HUES48 (cell line): Measurements from ENCODE around the gene CHIC2.

Source experiments
- H3K27ac ChIP-seq: one replicate; pipeline ENCODE4 v1.7.0; 2013; ENCODE audit warnings: low read depth, low read length, inconsistent platforms
- H3K27me3 ChIP-seq: 2 replicates; pipeline ENCODE4 v1.6.1; 2013; ENCODE audit warnings: mild to moderate bottlenecking, low read length; ENCODE audit not compliant: control insufficient read depth, insufficient read depth
- H3K36me3 ChIP-seq: 2 replicates; pipeline ENCODE4 v1.6.1; 2013; ENCODE audit warnings: low read length; ENCODE audit not compliant: control insufficient read depth, insufficient read depth
- H3K4me1 ChIP-seq: 2 replicates; pipeline ENCODE4 v1.6.1; 2013; ENCODE audit warnings: mild to moderate bottlenecking, low read length; ENCODE audit not compliant: control insufficient read depth, insufficient read depth
- H3K4me3 ChIP-seq: 2 replicates; pipeline ENCODE4 v1.5.1; 2013; ENCODE audit warnings: mild to moderate bottlenecking, low read depth, low read length
- H3K9ac ChIP-seq: 2 replicates; pipeline ENCODE4 v1.6.1; 2013; ENCODE audit warnings: mild to moderate bottlenecking, low read depth, low read length, moderate library complexity
- H3K9me3 ChIP-seq: 2 replicates; pipeline ENCODE4 v1.6.1; 2013; ENCODE audit warnings: low read length; ENCODE audit not compliant: control insufficient read depth, insufficient read depth

The CHIC2 gene

DNA sequence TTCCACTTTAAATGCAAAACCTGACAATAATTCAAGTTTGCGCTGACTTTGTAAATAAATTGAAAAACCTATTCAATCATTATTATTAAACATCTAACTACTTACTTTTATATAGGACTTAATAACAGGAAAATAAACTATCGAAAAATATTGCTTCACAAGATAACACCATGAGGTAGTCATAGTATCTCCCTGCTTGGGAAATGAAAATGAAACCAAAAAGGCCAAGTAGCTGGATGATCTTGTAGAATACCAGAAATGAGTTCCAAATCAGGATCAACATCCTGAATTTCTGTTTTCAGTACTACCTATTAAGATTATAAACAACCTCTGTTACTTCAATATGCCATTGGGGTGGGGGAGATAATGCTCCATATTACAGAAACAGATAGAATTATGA is 58.9 kb downstream of the CHIC2 start:
- Histone ChIP-seq H3K9ac (no peak overlapping the region), H3K27me3 (no peaks in the 10 kb centered on the region), H3K4me3 (no peak overlapping the region), H3K4me1 (peaks cover 28% of the 10 kb centered on the region), H3K27ac (no peak overlapping the region), H3K36me3 (no peaks in the 10 kb centered on the region), H3K9me3 (no peaks in the 10 kb centered on the region)

DNA sequence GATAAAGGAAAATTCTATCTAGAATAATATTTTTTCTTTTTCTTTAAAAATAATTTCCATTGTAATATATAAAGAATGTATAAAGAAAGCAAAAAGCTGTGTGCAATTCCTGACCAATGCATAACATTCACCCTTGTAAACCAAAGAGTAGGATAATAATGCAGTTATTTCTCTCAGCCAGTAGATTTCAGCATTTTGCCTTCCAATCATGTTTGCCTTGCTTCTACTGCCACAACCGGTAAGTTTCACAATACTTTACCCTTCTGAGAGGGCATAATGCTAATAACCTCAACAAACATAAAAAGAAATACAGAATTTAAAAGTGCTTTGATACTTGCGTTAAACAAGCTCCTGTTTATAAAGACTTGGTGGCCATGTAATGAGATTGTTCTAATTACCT is 59.9 kb downstream of the CHIC2 start:
- no peaks in the 10 kb centered on the region for H3K27me3 ChIP-seq
- H3K36me3 ChIP-seq = no peaks in the 10 kb centered on the region
- peaks cover 18% of the 10 kb centered on the region for H3K4me1 ChIP-seq

DNA sequence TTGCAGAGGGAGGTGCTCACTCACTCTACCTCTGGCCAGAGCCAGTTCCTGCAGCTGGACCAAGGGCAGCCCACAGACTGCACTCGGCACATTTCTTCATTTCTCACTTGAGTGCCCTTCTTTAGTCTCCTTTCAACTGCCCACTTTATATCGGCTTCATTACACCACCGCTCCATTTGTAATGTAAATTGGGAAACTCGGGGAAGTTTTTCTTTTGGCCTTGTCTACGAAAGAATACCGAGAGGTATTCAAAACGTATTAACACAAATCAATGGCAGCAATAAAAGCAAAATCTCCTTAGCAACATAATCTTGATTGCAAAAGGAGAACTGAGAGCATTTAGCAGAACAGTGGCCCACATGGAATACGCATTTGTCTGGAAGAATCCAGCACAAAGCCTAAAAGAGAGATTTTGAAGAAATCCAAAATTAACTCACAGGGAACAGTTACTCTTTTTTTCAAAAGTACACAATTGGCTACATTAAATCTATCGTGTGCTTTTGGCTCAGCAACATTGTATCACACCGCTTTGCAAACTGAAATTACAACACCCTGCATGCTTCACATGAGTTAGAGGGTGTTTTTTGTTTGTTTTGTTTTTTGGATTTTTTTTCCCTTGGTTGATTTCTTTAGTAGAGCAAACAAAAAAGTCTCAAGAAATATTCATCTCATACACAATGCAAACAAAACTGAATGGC is 62.6 kb downstream of the CHIC2 start:
- Histone ChIP-seq H3K27me3 (no peaks in the 10 kb centered on the region), H3K36me3 (no peaks in the 10 kb centered on the region)

More for the DNA sequence above, 59.9 kb downstream of the CHIC2 start:
- H3K9me3 ChIP-seq = no peaks in the 10 kb centered on the region
- no peak overlapping the region for H3K9ac ChIP-seq
- H3K4me3 ChIP-seq = no peak overlapping the region
- H3K27ac ChIP-seq = no peak overlapping the region

DNA sequence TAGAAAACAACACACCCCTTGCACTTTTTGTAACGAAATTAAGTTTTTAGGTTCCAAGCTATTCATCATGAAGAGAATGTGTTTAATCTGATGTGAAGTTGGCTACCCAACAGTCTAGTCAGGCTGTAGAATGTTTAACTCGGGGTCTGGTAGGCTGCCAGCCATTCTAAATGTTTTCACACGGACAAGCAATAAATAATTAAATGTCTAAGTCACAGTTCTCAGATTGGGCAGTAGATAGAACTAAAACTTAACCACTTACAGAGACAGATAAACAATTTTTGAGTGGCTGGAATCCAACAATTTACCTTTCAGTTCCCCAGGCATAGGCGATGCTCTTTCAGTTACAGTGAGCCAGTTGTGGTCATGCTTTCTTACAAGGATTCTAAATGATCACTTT is 66.5 kb downstream of the CHIC2 start:
- H3K27me3 ChIP-seq = no peaks in the 10 kb centered on the region
- no peaks in the 10 kb centered on the region for H3K36me3 ChIP-seq
- peaks cover 24% of the 10 kb centered on the region for H3K4me1 ChIP-seq
- H3K4me3 ChIP-seq = no peak overlapping the region
- H3K9ac ChIP-seq = no peak overlapping the region
- no peak overlapping the region for H3K27ac ChIP-seq
- no peaks in the 10 kb centered on the region for H3K9me3 ChIP-seq

More for the DNA sequence above, 62.6 kb downstream of the CHIC2 start:
- Histone ChIP-seq H3K9ac (no peak overlapping the region), H3K4me1 (peaks cover 24% of the 10 kb centered on the region), H3K4me3 (no peak overlapping the region), H3K9me3 (no peaks in the 10 kb centered on the region), H3K27ac (peak overlapping the region; percentile 60)

DNA sequence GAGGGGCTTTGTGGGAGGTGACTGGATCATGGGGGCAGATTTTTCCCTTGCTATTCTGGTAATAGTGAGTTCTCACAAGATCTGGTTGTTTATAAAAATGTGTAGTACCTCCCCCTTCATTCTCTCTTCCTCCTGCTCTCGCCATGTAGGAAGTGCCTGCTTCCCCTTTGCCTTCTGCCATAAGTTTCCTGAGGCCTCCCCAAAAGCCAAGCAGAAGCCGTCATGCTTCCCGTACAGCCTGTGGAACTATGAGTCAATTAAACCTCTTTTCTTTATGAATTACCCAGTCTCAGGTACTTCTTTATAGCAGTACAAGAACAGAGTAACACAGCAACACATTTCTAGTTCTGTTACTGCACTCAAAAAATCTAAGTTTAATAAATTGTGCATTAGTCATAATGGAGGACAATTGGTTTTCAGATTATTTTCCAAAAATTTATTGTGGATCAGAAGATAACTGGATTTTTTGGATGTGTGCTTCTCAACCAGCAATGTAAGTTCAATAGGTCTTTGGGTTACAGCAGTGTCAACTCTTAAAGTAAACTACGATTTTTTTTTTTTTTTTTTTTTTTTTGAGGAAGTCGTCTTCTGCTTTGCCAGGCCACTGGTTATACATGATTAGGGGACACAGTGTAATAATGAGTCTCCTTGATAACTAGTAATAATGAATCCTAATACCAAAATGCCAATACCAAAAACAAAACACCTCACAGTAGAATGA is 69.9 kb downstream of the CHIC2 start:
- Histone ChIP-seq H3K4me3 (no peak overlapping the region), H3K4me1 (peaks cover 8% of the 10 kb centered on the region), H3K9me3 (no peaks in the 10 kb centered on the region), H3K27ac (no peak overlapping the region), H3K27me3 (no peaks in the 10 kb centered on the region), H3K36me3 (no peaks in the 10 kb centered on the region), H3K9ac (no peak overlapping the region)

DNA sequence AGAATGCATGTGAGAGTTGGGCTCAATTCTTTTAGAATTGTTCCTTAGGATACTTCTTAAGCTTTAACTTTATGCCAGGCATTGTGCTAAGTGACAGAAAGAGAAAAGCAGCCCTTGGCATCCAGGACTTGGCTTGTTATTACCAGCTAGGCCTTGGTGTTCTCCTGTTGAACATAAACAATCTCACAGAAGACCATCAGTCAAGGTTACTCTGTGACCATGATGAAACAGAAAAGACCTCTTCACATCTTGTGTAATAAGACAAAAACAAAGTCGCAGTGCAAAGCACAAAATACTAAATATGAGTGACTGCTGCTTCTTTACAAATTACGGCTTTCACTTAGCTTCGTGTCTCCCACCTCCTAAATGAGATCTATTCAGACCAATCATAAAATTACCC is 71.6 kb downstream of the CHIC2 start:
- Histone ChIP-seq H3K4me3 (no peak overlapping the region), H3K4me1 (peaks cover 6% of the 10 kb centered on the region), H3K27me3 (no peaks in the 10 kb centered on the region), H3K9ac (no peak overlapping the region), H3K36me3 (no peaks in the 10 kb centered on the region), H3K9me3 (no peaks in the 10 kb centered on the region), H3K27ac (no peak overlapping the region)

DNA sequence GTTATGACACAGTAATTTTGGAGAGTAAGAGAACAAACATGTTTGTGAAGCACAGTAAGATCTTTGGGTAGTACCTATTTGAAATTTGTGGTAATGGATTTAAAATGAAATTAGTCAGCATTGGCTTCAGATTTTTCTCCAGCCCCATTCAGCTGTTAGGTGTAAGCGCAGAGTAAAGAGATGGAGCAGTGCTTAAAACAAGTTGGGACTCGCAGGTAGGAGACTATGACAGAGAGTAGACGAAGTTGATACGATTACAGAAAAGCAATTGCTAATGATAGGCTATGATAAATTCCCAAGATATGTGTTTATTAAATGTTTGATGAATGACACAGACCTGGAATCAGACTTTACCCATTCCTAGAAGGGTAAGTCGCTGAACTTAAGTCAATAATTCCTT is 72.6 kb downstream of the CHIC2 start:
- no peak overlapping the region for H3K4me3 ChIP-seq
- H3K36me3 ChIP-seq = no peaks in the 10 kb centered on the region
- no peak overlapping the region for H3K9ac ChIP-seq
- H3K27me3 ChIP-seq = no peaks in the 10 kb centered on the region
- no peaks in the 10 kb centered on the region for H3K9me3 ChIP-seq
- H3K27ac ChIP-seq = no peak overlapping the region
- H3K4me1 ChIP-seq = no peaks in the 10 kb centered on the region

DNA sequence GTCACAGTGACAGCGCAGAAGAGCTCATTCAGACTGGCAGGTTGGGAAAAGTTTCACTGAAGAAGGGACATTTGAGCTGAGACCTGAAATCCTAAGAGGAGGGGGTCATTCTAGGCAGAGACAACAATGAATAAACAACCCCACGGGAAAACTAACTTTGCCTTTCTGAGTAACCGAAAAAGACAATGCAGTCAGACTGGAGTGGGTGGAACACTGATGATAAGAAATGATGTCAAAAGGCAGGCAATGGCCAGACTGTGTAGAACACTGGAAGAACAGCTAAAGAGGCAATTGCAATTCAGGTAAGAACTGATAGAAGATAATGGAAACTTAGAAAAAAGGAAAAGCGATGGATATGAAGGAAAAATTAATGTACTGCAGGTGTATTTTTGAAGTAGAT is 73.8 kb downstream of the CHIC2 start:
- Histone ChIP-seq H3K9me3 (no peaks in the 10 kb centered on the region), H3K9ac (no peak overlapping the region), H3K27me3 (no peaks in the 10 kb centered on the region), H3K4me1 (no peaks in the 10 kb centered on the region), H3K4me3 (no peak overlapping the region), H3K27ac (no peak overlapping the region), H3K36me3 (no peaks in the 10 kb centered on the region)

DNA sequence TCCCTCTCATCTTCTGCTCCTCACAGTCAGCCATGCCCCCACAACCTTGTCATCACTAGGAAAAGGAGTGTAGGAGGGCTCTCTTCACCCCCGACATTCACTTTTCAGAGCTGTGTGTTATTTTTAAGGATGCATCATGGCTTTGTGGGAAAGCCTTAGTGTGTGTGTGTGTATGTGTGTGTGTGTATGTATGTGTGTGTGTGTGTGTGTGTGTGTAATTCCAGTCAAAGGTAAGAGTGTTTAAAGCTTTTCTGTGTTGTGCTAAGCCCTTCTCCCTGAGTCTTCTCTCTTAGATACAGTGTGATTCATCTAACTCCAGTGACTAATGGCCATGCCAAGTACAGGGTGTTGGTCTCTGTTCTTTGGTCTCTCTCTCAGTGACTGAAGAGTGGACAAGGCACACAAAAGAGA is 76.6 kb downstream of the CHIC2 start:
- Histone ChIP-seq H3K9me3 (no peaks in the 10 kb centered on the region), H3K36me3 (no peaks in the 10 kb centered on the region), H3K4me3 (no peak overlapping the region), H3K9ac (no peak overlapping the region), H3K4me1 (no peaks in the 10 kb centered on the region), H3K27me3 (no peaks in the 10 kb centered on the region), H3K27ac (no peak overlapping the region)

DNA sequence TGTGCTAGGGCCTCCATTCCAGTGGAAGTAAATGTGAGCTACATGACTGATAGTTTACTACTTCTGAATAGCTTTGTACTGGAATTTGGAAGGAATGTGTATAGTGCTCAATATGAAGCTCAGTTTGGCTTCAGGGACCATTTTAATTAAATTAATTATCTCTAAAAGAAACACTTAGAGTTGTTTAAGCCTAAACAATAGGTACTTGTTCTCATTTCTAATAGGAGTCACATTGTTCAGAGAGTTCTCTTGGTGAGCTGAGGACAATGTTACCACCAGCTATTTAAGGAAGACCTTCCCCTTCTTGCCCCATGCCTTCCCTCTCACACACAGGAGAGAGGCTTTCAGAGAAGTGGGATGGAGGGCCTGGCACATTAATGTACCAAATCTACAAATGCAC is 78.3 kb downstream of the CHIC2 start:
- Histone ChIP-seq H3K27me3 (no peaks in the 10 kb centered on the region), H3K4me1 (no peaks in the 10 kb centered on the region), H3K4me3 (no peak overlapping the region), H3K27ac (no peak overlapping the region), H3K9me3 (no peaks in the 10 kb centered on the region), H3K36me3 (no peaks in the 10 kb centered on the region), H3K9ac (no peak overlapping the region)

DNA sequence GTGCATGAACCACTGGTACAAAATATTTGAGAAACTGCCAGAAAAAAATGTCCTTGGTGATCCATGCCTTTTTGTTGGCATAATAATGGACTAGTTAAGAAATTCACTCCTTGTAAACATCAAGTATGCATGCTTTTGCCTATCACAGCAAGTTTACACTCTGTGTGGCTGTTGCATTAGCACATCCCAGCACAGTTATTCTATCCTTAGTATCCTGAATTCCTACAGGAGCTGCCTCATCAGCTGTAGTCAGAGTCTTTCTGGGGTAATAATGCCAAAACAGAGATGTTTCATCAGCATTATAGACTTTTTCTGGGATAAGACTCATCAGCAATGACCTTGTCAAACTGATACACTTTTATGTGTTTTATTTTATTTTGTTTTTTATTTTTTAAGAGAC is 82.8 kb downstream of the CHIC2 start:
- H3K4me1 ChIP-seq = no peaks in the 10 kb centered on the region
- no peak overlapping the region for H3K9ac ChIP-seq
- no peaks in the 10 kb centered on the region for H3K36me3 ChIP-seq
- H3K9me3 ChIP-seq = no peaks in the 10 kb centered on the region
- no peak overlapping the region for H3K4me3 ChIP-seq
- H3K27ac ChIP-seq = no peak overlapping the region
- H3K27me3 ChIP-seq = no peaks in the 10 kb centered on the region
